ENCODE results near the gene PEF1. TPM values are rescaled to one million over a fixed set of nuclear protein-coding genes. Genes with fewer than 3 reads are reported as not detected.

PEF1 gene
- total and polyA plus RNA-seq, 2 of the 8 experiments (the other 6 are each of a cell fraction or from before 2014, with no cell fraction given), result 35.2 to 69.2 TPM

DNA sequence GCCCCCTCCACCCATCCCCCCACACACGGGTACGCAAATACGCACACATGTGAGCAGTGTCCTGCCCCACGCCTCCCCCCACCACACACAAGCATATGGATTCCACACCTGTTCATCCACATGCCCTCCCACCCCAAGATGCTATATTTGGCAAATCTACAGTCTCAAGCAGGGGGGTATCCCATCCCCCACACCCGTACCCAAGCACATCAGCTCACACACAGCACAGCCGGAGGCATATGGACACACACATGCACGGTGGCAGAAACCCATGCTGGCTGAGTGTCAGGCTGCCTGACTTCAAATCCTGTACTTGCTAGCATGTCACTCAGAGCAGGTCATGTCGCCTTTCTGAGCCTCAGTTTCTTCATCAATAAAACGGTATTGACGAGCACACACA is 48.6 kb upstream of the PEF1 start (continued):
- TF ChIP-seq, protein P1, sequence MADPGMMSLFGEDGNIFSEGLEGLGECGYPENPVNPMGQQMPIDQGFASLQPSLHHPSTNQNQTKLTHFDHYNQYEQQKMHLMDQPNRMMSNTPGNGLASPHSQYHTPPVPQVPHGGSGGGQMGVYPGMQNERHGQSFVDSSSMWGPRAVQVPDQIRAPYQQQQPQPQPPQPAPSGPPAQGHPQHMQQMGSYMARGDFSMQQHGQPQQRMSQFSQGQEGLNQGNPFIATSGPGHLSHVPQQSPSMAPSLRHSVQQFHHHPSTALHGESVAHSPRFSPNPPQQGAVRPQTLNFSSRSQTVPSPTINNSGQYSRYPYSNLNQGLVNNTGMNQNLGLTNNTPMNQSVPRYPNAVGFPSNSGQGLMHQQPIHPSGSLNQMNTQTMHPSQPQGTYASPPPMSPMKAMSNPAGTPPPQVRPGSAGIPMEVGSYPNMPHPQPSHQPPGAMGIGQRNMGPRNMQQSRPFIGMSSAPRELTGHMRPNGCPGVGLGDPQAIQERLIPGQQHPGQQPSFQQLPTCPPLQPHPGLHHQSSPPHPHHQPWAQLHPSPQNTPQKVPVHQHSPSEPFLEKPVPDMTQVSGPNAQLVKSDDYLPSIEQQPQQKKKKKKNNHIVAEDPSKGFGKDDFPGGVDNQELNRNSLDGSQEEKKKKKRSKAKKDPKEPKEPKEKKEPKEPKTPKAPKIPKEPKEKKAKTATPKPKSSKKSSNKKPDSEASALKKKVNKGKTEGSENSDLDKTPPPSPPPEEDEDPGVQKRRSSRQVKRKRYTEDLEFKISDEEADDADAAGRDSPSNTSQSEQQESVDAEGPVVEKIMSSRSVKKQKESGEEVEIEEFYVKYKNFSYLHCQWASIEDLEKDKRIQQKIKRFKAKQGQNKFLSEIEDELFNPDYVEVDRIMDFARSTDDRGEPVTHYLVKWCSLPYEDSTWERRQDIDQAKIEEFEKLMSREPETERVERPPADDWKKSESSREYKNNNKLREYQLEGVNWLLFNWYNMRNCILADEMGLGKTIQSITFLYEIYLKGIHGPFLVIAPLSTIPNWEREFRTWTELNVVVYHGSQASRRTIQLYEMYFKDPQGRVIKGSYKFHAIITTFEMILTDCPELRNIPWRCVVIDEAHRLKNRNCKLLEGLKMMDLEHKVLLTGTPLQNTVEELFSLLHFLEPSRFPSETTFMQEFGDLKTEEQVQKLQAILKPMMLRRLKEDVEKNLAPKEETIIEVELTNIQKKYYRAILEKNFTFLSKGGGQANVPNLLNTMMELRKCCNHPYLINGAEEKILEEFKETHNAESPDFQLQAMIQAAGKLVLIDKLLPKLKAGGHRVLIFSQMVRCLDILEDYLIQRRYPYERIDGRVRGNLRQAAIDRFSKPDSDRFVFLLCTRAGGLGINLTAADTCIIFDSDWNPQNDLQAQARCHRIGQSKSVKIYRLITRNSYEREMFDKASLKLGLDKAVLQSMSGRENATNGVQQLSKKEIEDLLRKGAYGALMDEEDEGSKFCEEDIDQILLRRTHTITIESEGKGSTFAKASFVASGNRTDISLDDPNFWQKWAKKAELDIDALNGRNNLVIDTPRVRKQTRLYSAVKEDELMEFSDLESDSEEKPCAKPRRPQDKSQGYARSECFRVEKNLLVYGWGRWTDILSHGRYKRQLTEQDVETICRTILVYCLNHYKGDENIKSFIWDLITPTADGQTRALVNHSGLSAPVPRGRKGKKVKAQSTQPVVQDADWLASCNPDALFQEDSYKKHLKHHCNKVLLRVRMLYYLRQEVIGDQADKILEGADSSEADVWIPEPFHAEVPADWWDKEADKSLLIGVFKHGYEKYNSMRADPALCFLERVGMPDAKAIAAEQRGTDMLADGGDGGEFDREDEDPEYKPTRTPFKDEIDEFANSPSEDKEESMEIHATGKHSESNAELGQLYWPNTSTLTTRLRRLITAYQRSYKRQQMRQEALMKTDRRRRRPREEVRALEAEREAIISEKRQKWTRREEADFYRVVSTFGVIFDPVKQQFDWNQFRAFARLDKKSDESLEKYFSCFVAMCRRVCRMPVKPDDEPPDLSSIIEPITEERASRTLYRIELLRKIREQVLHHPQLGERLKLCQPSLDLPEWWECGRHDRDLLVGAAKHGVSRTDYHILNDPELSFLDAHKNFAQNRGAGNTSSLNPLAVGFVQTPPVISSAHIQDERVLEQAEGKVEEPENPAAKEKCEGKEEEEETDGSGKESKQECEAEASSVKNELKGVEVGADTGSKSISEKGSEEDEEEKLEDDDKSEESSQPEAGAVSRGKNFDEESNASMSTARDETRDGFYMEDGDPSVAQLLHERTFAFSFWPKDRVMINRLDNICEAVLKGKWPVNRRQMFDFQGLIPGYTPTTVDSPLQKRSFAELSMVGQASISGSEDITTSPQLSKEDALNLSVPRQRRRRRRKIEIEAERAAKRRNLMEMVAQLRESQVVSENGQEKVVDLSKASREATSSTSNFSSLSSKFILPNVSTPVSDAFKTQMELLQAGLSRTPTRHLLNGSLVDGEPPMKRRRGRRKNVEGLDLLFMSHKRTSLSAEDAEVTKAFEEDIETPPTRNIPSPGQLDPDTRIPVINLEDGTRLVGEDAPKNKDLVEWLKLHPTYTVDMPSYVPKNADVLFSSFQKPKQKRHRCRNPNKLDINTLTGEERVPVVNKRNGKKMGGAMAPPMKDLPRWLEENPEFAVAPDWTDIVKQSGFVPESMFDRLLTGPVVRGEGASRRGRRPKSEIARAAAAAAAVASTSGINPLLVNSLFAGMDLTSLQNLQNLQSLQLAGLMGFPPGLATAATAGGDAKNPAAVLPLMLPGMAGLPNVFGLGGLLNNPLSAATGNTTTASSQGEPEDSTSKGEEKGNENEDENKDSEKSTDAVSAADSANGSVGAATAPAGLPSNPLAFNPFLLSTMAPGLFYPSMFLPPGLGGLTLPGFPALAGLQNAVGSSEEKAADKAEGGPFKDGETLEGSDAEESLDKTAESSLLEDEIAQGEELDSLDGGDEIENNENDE (IDR thresholded peaks at IDR 0.05; ENCODE audit: insufficient replicate concordance, low read length), result no peak
- TF ChIP-seq EP300 (IDR thresholded peaks at IDR 0.05; ENCODE audit: borderline replicate concordance in 1 of 2, low read depth in 2 of 2, low read length in 2 of 2) (no peak), PHF8 (conservative IDR thresholded peaks at IDR 0.05; ENCODE audit: low read depth, low read length) (no peak), POLR2A (IDR thresholded peaks at IDR 0.05; ENCODE audit: control extremely low read depth in 1 of 2, low read depth in 2 of 2, low read length in 2 of 2) (no peak), CTBP2 (IDR thresholded peaks at IDR 0.05; ENCODE audit: borderline replicate concordance, insufficient read depth, insufficient read length, low read length) (no peak), CREB1 (IDR thresholded peaks at IDR 0.05) (no peak), SAP30 (IDR thresholded peaks at IDR 0.05; ENCODE audit: insufficient read depth, insufficient replicate concordance, low read length) (no peak), TAF7 (optimal IDR thresholded peaks at IDR 0.05; ENCODE audit: borderline replicate concordance, low read depth, low read length) (no peak), RAD21 (IDR thresholded peaks at IDR 0.05 in 1 of 2, conservative IDR thresholded peaks at IDR 0.05 in 1 of 2; ENCODE audit: low read depth in 2 of 2, low read length in 2 of 2) (no peak)
- TF ChIP-seq, protein P2, sequence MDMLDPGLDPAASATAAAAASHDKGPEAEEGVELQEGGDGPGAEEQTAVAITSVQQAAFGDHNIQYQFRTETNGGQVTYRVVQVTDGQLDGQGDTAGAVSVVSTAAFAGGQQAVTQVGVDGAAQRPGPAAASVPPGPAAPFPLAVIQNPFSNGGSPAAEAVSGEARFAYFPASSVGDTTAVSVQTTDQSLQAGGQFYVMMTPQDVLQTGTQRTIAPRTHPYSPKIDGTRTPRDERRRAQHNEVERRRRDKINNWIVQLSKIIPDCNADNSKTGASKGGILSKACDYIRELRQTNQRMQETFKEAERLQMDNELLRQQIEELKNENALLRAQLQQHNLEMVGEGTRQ (IDR thresholded peaks at IDR 0.05; ENCODE audit: low read length), result no peak
